ENCODE measurements around the gene F2RL2.

Gene F2RL2

DNA sequence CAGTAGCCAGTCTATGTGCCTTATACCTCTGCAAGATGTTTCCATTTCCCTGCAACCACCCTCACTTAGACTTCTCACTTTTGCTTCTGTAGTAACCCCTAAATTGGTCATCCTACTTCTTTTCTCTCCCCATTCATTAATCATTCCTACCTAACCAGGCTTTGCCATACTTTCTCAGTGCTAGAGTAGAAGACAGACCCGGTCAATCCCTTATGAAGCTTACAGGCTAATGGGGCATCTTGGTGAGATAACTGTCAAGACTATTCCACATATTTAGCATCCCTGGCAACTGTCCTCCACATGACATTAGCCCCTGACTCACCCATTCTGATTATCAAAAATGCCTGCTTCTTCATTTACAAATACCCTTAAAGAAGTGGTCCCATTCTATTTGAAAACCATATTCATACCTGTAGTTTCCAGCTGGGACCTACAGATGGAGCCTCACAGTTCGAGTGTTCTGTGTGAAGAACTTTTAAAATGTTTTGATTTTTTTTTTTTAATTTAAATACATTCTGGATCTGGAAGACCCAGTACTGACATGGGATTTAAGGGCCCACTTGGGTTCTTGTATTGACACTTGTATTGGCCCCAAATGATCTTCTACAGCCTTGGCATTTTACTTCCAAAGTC lies 21.0 kb downstream of the F2RL2 start:
- Histone ChIP-seq H3K27ac (ENCODE audit: low read depth, low read length) (no peak overlapping the region), H3K9ac (ENCODE audit: low read length) (no peak overlapping the region), H3K4me1 (ENCODE audit: insufficient read depth, low read length) (peaks cover 5% of the 10 kb centered on the region), H3K36me3 (ENCODE audit: insufficient read depth, low read length) (no peaks in the 10 kb centered on the region), H3K9me3 (ENCODE audit: low read length) (no peaks in the 10 kb centered on the region), H3K27me3 (ENCODE audit: control insufficient read depth in 1 of 2, insufficient read depth in 2 of 2, low read length in 2 of 2) (no peaks in the 10 kb centered on the region), H3K4me3 (ENCODE audit: low read depth in 1 of 2, low read length in 2 of 2) (no peak overlapping the region)

DNA sequence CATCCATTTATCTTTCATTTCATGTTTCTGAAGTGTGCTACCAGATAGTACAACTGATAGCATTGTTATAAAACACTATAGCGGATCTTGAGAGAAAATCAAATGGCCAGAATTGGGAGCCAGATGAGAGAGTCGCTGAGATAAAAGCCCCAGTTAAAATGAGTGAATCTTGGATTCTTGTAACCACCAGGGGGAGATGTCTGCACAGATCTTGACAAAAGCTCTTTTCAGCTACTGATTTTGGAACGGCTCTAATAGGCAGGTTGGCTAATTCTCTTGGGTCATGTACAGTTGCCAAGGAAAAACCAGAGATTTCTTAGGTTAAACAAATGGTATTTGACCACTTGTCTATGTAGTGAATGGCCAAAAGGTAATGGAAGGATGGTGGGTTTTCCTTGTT lies 21.7 kb downstream of the F2RL2 start:
- H3K9me3 ChIP-seq (ENCODE audit: low read length) = no peaks in the 10 kb centered on the region
- H3K36me3 ChIP-seq (ENCODE audit: insufficient read depth, low read length) = no peaks in the 10 kb centered on the region

DNA sequence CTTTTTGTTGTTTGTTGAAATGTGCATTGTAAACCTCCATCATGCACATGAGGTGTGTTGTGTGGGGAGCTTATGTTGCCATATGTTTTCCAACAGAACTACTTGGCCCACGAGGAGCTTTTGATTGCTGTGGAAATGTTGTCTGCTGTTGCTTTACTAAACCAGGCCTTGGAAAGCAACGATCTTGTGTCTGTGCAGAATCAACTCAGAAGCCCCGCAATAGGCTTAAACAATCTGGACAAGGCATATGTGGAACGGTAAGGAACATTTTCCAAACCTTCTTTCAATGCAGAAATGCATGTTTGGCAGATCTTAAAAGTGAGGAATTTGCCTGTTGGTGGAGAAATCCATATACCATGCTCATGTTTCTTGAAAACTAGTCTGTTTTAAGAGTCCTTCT lies 22.5 kb downstream of the F2RL2 start:
- Histone ChIP-seq H3K27ac (ENCODE audit: low read depth, low read length) (no peak overlapping the region), H3K36me3 (ENCODE audit: insufficient read depth, low read length) (no peaks in the 10 kb centered on the region), H3K4me1 (ENCODE audit: insufficient read depth, low read length) (no peaks in the 10 kb centered on the region), H3K9ac (ENCODE audit: low read length) (no peak overlapping the region), H3K4me3 (ENCODE audit: low read depth in 1 of 2, low read length in 2 of 2) (no peak overlapping the region), H3K27me3 (ENCODE audit: control insufficient read depth in 1 of 2, insufficient read depth in 2 of 2, low read length in 2 of 2) (no peaks in the 10 kb centered on the region), H3K9me3 (ENCODE audit: low read length) (no peaks in the 10 kb centered on the region)

More for the DNA sequence above, 21.7 kb downstream of the F2RL2 start:
- H3K27me3 ChIP-seq (ENCODE audit: control insufficient read depth in 1 of 2, insufficient read depth in 2 of 2, low read length in 2 of 2) = no peaks in the 10 kb centered on the region
- no peaks in the 10 kb centered on the region for H3K4me1 ChIP-seq (ENCODE audit: insufficient read depth, low read length)
- no peak overlapping the region for H3K27ac ChIP-seq (ENCODE audit: low read depth, low read length)
- no peak overlapping the region for H3K9ac ChIP-seq (ENCODE audit: low read length)
- H3K4me3 ChIP-seq (ENCODE audit: low read depth in 1 of 2, low read length in 2 of 2) = no peak overlapping the region

DNA sequence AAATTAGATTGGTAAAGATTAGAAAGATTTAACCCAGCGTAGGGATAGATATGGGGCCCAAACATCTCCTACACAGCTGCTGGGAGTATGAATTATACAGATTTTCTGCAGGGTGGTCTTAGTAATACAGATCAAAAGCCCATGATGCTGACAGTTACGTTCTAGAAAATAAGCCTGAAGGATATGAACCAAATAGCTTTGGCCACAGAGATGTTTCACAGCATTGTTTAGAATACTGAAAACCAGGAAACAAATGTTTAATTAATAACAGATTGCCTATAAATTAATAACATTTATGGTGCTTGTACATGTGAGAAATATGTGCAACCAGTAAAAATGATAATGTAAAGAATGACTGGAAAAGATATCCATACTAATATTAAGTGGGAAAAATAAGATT lies 24.7 kb downstream of the F2RL2 start:
- Histone ChIP-seq H3K27me3 (ENCODE audit: control insufficient read depth in 1 of 2, insufficient read depth in 2 of 2, low read length in 2 of 2) (no peaks in the 10 kb centered on the region), H3K4me3 (ENCODE audit: low read depth in 1 of 2, low read length in 2 of 2) (no peak overlapping the region), H3K27ac (ENCODE audit: low read depth, low read length) (no peak overlapping the region), H3K9ac (ENCODE audit: low read length) (no peak overlapping the region), H3K36me3 (ENCODE audit: insufficient read depth, low read length) (no peaks in the 10 kb centered on the region), H3K9me3 (ENCODE audit: low read length) (no peaks in the 10 kb centered on the region), H3K4me1 (ENCODE audit: insufficient read depth, low read length) (no peaks in the 10 kb centered on the region)

DNA sequence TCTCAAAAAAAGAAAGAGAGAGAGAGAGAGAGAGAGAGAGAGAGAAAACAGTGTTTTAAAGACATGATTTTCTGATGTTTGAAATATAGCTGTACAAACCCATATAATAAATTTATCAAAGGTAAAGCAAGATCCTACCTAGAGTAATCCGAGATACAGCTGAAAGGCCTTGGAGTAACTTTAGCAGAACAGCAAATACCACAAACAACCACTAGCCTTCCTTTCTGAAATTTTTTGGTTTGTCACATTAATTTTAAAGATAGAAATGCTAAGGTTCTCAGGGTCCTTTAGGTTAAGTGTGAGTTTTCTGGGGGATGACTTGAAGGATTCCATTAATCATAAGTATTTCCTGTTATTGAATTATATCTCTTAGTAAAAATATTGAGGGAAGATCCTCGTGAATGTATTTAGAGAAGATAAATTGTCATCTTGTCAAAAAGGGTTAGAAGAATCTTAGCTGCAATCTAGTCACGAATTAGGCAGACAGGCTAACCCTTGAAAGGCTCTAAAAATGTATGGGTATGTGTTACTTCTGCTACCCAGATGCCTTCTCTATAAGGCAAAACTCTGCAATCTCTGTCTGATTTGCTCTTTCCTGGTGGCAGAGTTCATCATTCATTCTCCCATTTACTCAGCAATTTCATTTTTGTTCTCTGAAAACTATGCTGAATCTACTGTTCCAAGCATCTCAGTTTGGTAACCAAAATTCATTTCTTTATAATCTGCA lies 27.3 kb downstream of the F2RL2 start:
- Histone ChIP-seq H3K4me3 (ENCODE audit: low read depth in 1 of 2, low read length in 2 of 2) (no peak overlapping the region), H3K27me3 (ENCODE audit: control insufficient read depth in 1 of 2, insufficient read depth in 2 of 2, low read length in 2 of 2) (no peaks in the 10 kb centered on the region), H3K27ac (ENCODE audit: low read depth, low read length) (no peak overlapping the region), H3K4me1 (ENCODE audit: insufficient read depth, low read length) (no peaks in the 10 kb centered on the region), H3K9ac (ENCODE audit: low read length) (no peak overlapping the region), H3K36me3 (ENCODE audit: insufficient read depth, low read length) (no peaks in the 10 kb centered on the region), H3K9me3 (ENCODE audit: low read length) (no peaks in the 10 kb centered on the region)

DNA sequence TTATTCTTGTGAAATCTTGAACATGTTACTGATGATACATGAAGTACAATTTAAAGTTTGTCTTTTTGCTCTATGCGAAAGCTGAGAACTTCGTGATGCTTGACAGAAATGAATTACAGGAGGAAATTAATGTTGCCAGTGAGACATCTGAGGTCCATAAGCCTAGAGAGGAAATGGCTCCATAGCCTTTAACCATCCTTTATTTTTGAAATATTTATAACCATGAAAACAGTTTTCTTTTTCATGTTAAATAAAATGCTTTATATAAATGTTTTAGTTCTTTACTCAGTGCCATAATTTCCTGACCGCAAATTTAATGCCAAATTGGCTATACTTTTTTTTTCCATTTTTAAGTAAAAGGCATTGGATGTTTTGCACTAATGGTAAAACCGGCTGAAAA lies 29.1 kb downstream of the F2RL2 start:
- no peak overlapping the region for H3K9ac ChIP-seq (ENCODE audit: low read length)
- no peak overlapping the region for H3K27ac ChIP-seq (ENCODE audit: low read depth, low read length)
- H3K4me1 ChIP-seq (ENCODE audit: insufficient read depth, low read length) = no peaks in the 10 kb centered on the region
- no peak overlapping the region for H3K4me3 ChIP-seq (ENCODE audit: low read depth in 1 of 2, low read length in 2 of 2)
- H3K27me3 ChIP-seq (ENCODE audit: control insufficient read depth in 1 of 2, insufficient read depth in 2 of 2, low read length in 2 of 2) = no peaks in the 10 kb centered on the region
- H3K9me3 ChIP-seq (ENCODE audit: low read length) = no peaks in the 10 kb centered on the region
- no peaks in the 10 kb centered on the region for H3K36me3 ChIP-seq (ENCODE audit: insufficient read depth, low read length)

DNA sequence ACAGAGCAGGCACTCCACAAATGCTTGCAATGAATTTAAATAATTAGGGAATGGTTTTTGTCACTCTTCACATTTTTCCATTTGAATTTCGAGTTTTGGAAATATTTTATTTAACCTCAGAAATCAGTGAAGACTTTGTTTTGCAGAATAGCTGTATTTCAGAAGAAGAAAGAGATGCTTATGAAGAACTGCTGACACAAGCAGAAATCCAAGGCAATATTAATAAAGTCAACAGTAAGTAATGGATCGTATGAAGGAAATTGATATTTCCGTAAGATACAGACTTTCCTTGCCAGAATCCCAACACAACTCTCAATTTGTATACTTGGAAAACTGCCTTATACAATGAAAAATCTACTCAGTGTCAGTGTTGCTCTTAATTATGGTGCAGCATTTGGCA lies 30.5 kb downstream of the F2RL2 start:
- Histone ChIP-seq H3K4me1 (ENCODE audit: insufficient read depth, low read length) (no peaks in the 10 kb centered on the region), H3K4me3 (ENCODE audit: low read depth in 1 of 2, low read length in 2 of 2) (no peak overlapping the region), H3K9ac (ENCODE audit: low read length) (no peak overlapping the region), H3K9me3 (ENCODE audit: low read length) (no peaks in the 10 kb centered on the region), H3K27ac (ENCODE audit: low read depth, low read length) (no peak overlapping the region), H3K27me3 (ENCODE audit: control insufficient read depth in 1 of 2, insufficient read depth in 2 of 2, low read length in 2 of 2) (no peaks in the 10 kb centered on the region), H3K36me3 (ENCODE audit: insufficient read depth, low read length) (no peaks in the 10 kb centered on the region)

DNA sequence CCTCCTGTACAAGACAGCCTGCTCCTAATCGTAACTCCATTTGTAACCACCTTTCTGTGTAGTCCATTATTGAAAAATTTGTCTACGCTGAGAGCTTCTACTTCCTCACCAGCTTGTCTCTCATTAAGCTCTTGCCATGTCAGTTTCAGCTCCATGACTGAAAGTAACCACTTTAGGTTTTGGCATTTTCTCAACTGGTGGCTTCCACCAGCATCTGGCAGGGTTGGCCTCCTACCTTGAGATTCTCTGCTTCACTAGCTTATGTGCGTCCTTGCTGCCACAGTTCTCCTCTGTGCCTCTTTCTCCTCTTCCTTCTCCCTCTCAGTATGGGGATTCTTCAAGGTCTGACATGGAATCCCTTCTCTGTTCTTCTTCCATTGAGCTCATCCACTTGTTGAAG lies 31.8 kb downstream of the F2RL2 start:
- Histone ChIP-seq H3K4me3 (ENCODE audit: low read depth in 1 of 2, low read length in 2 of 2) (no peak overlapping the region), H3K9me3 (ENCODE audit: low read length) (no peaks in the 10 kb centered on the region), H3K4me1 (ENCODE audit: insufficient read depth, low read length) (no peaks in the 10 kb centered on the region), H3K27ac (ENCODE audit: low read depth, low read length) (no peak overlapping the region), H3K27me3 (ENCODE audit: control insufficient read depth in 1 of 2, insufficient read depth in 2 of 2, low read length in 2 of 2) (no peaks in the 10 kb centered on the region), H3K36me3 (ENCODE audit: insufficient read depth, low read length) (no peaks in the 10 kb centered on the region), H3K9ac (ENCODE audit: low read length) (no peak overlapping the region)

DNA sequence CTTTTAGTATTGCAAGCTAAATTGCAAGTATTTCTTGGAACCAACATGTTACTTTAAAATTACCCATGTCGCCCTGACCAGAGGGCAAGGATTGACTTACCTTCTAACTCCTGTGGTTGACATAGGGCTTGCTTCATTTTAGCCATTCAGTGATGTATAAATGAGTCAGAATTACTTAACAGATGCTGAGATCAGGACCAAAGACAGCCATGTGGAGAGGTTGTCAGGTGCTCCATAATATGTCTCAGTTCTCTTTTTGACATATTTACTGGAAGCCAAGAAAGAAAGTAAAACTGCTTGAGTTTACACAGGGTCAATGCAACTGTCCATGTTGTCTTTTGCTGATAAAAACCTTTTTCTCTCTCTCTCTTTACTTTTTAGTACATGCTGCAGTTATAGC lies 33.2 kb downstream of the F2RL2 start:
- Histone ChIP-seq H3K4me3 (ENCODE audit: low read depth in 1 of 2, low read length in 2 of 2) (no peak overlapping the region), H3K36me3 (ENCODE audit: insufficient read depth, low read length) (no peaks in the 10 kb centered on the region), H3K27me3 (ENCODE audit: control insufficient read depth in 1 of 2, insufficient read depth in 2 of 2, low read length in 2 of 2) (no peaks in the 10 kb centered on the region), H3K9ac (ENCODE audit: low read length) (no peak overlapping the region), H3K9me3 (ENCODE audit: low read length) (no peaks in the 10 kb centered on the region), H3K27ac (ENCODE audit: low read depth, low read length) (no peak overlapping the region), H3K4me1 (ENCODE audit: insufficient read depth, low read length) (no peaks in the 10 kb centered on the region)

DNA sequence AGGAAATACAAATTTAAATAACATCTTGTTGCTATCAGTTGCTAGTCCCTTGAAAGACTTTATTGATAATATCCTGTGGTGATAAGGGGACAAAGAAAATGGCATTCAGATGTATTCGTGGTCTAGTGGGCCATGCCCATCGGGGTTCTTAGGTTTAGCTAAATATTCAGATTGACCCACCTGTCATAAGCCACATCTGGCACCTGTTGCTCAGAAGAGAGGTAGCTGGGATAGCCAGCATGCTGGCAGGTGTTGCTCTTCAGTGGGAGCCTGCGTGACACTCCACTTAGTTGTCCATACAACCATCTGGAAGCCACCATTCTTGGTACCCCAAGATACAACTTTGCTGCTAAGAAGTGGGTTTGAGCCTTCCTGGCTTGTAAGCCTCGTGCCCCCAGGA lies 36.7 kb downstream of the F2RL2 start:
- H3K27me3 ChIP-seq (ENCODE audit: control insufficient read depth in 1 of 2, insufficient read depth in 2 of 2, low read length in 2 of 2) = no peaks in the 10 kb centered on the region
- H3K4me3 ChIP-seq (ENCODE audit: low read depth in 1 of 2, low read length in 2 of 2) = no peak overlapping the region
- no peaks in the 10 kb centered on the region for H3K4me1 ChIP-seq (ENCODE audit: insufficient read depth, low read length)
- H3K36me3 ChIP-seq (ENCODE audit: insufficient read depth, low read length) = no peaks in the 10 kb centered on the region
- H3K27ac ChIP-seq (ENCODE audit: low read depth, low read length) = no peak overlapping the region
- H3K9ac ChIP-seq (ENCODE audit: low read length) = no peak overlapping the region
- H3K9me3 ChIP-seq (ENCODE audit: low read length) = no peaks in the 10 kb centered on the region

DNA sequence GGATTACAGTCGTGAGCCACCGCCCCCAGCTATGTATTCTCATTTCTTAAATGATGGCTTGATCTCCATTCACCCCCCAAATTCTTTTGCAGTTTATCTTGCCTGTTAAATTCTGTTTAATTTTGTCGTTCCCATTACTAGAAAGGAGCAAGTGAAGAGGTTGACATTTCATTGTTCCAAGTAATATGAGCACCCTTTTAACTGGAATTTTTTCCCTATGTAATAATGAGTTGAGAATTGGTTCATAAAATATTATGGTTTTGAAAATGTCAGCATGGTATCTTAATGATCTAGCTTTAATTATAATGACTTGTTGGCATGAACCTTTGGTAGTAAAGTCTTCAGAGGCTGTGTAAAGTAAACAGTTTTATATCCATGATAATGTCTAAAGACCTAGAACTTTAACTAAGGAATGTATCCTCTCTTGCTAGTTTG lies 37.4 kb downstream of the F2RL2 start:
- Histone ChIP-seq H3K36me3 (ENCODE audit: insufficient read depth, low read length) (no peaks in the 10 kb centered on the region), H3K9ac (ENCODE audit: low read length) (no peak overlapping the region), H3K9me3 (ENCODE audit: low read length) (no peaks in the 10 kb centered on the region), H3K4me3 (ENCODE audit: low read depth in 1 of 2, low read length in 2 of 2) (no peak overlapping the region), H3K4me1 (ENCODE audit: insufficient read depth, low read length) (no peaks in the 10 kb centered on the region), H3K27ac (ENCODE audit: low read depth, low read length) (no peak overlapping the region), H3K27me3 (ENCODE audit: control insufficient read depth in 1 of 2, insufficient read depth in 2 of 2, low read length in 2 of 2) (no peaks in the 10 kb centered on the region)

Data from muscle layer of colon (tissue), 2 donors.